B cell (primary cell): ENCODE data around the gene BMP8A. TPM values are rescaled to one million over a fixed set of nuclear protein-coding genes. Genes with fewer than 3 reads are reported as not detected.

Experiments used
- ATAC-seq: fragments of 200-7000 bp; cut with Tn5 transposase; one replicate; pipeline ENCODE4 v1.10.0; 2021; ENCODE audit warnings: low read depth, mild to moderate bottlenecking, moderate number of reproducible peaks, moderate library complexity
- CTCF ChIA-PET: fragments of 350-600 bp; sonication (Branson Sonifier 250); formaldehyde crosslinking; loops from one replicate; lab custom pipeline; 2021; ENCODE audit warnings: antibody characterized with exemption, inconsistent platforms; lab: Charles Lee
- POLR2A ChIA-PET: fragments of 350-600 bp; sonication (Branson Sonifier 250); formaldehyde crosslinking; loops from one replicate; lab custom pipeline; 2021; ENCODE audit warnings: antibody characterized with exemption; lab: Charles Lee
- DNase-seq: peaks from one replicate; pipeline ENCODE4 v3.0.0; 2013
- H2AFZ ChIP-seq: 2 replicates; pipeline ENCODE4 v1.6.1; 2012; ENCODE audit warnings: mild to moderate bottlenecking, low read depth, low read length; ENCODE audit not compliant: insufficient read depth, poor library complexity, severe bottlenecking
- H3K27ac ChIP-seq, 2 donors: 1 replicate in 1 of 2; 2 replicates in 1 of 2; pipeline ENCODE4 v1.5.1; 2012 to 2013; ENCODE audit warnings: low read length in 2 of 2, mild to moderate bottlenecking in 2 of 2, moderate library complexity in 1 of 2
- H3K27me3 ChIP-seq, 4 experiments: fragments of 200-600 bp in 1 of 4; sonication (generic) in 1 of 4; replicated peaks in 1 of 4; 1 replicate in 2 of 4; 2 replicates in 2 of 4; pipeline versions ENCODE4 v1.6.1 to v1.7.0; 2013 to 2016; ENCODE audit warnings: low read length in 3 of 4, mild to moderate bottlenecking in 2 of 4, mixed read lengths in 1 of 4, moderate library complexity in 1 of 4; ENCODE audit not compliant: insufficient read depth in 4 of 4, control insufficient read depth in 3 of 4; ENCODE audit errors: control extremely low read depth in 1 of 4
- H3K36me3 ChIP-seq, 2 experiments: replicated peaks in 1 of 2; 1 replicate in 1 of 2; 2 replicates in 1 of 2; pipeline versions ENCODE4 v1.6.1 to v1.7.1; 2013; ENCODE audit warnings: low read length in 1 of 2; ENCODE audit not compliant: insufficient read depth in 2 of 2, control insufficient read depth in 1 of 2; ENCODE audit errors: control extremely low read depth in 1 of 2, extremely low read depth in 1 of 2
- H3K4me1 ChIP-seq, 2 donors: fragments of 200-600 bp in 1 of 2; sonication (generic) in 1 of 2; 1 replicate in 1 of 2; 2 replicates in 1 of 2; pipeline versions ENCODE4 v1.5.1 to v1.6.1; 2013 to 2017; ENCODE audit warnings: low read length in 2 of 2; ENCODE audit not compliant: control insufficient read depth in 2 of 2, insufficient read depth in 2 of 2
- H3K4me2 ChIP-seq: replicated peaks from 2 replicates; pipeline ENCODE3; 2012; ENCODE audit warnings: mild to moderate bottlenecking, low read depth, low read length; ENCODE audit not compliant: poor library complexity, severe bottlenecking
- H3K4me3 ChIP-seq, 5 experiments: fragments of 200-600 bp in 1 of 5; sonication (generic) in 1 of 5; 1 replicate in 3 of 5; 2 replicates in 2 of 5; pipeline versions ENCODE4 v1.5.1 to v1.7.0; 2011 to 2016; ENCODE audit warnings: low read length in 4 of 5, mild to moderate bottlenecking in 4 of 5, low read depth in 2 of 5, control low read depth in 1 of 5, moderate library complexity in 1 of 5; ENCODE audit not compliant: insufficient read depth in 1 of 5; ENCODE audit errors: control extremely low read depth in 1 of 5, extremely low read depth in 1 of 5
- H3K79me2 ChIP-seq: fragments of 200-600 bp; sonication (generic); one replicate; pipeline ENCODE4 v1.6.0; 2016; ENCODE audit warnings: low read length; ENCODE audit not compliant: control insufficient read depth, insufficient read depth
- H3K9ac ChIP-seq: fragments of 200-600 bp; sonication (generic); 2 replicates; pipeline ENCODE4 v1.6.1; 2017; ENCODE audit warnings: mild to moderate bottlenecking, low read length, moderate library complexity
- H3K9me3 ChIP-seq, 3 donors: one replicate each; pipeline versions ENCODE4 v1.6.1 to v1.7.1; 2013; ENCODE audit warnings: low read length in 2 of 3; ENCODE audit not compliant: control insufficient read depth in 2 of 3, insufficient read depth in 1 of 3; ENCODE audit errors: control extremely low read depth in 1 of 3
- H4K20me1 ChIP-seq: 2 replicates; pipeline ENCODE4 v1.6.0; 2012; ENCODE audit warnings: mild to moderate bottlenecking, low read length; ENCODE audit not compliant: insufficient read depth, control insufficient read depth, poor library complexity, severe bottlenecking
- H3K27ac Mint-ChIP-seq: one replicate; pipeline ENCODE4 v1.8.0; 2021; ENCODE audit warnings: mixed read lengths
- H3K27me3 Mint-ChIP-seq: one replicate; pipeline ENCODE4 v1.8.0; 2021; ENCODE audit warnings: mixed read lengths
- H3K4me1 Mint-ChIP-seq: one replicate; pipeline ENCODE4 v1.8.0; 2021; ENCODE audit warnings: mixed read lengths
- H3K4me3 Mint-ChIP-seq: one replicate; pipeline ENCODE4 v1.8.0; 2021; ENCODE audit warnings: mixed read lengths
- H3K9me3 Mint-ChIP-seq: one replicate; pipeline ENCODE4 v1.8.0; 2022; ENCODE audit warnings: mixed read lengths; ENCODE audit not compliant: insufficient read depth
- CTCF ChIP-seq: fragments of 200-600 bp; IDR thresholded peaks from one replicate; pipeline ENCODE4 v1.8.0; 2022; ENCODE audit warnings: antibody characterized with exemption, mild to moderate bottlenecking
- EZH2 ChIP-seq: IDR thresholded peaks from 2 replicates; pipeline ENCODE4 v1.6.1; 2012; ENCODE audit warnings: borderline replicate concordance, low read depth, mild to moderate bottlenecking, moderate library complexity, low read length; ENCODE audit not compliant: insufficient read depth, poor library complexity, severe bottlenecking
- WGBS: methylation state at CpG from one replicate; pipeline ENCODE4 v1.1.5; 2013; ENCODE audit warnings: missing lambda C conversion rate; ENCODE audit not compliant: insufficient coverage; 5-methylcytosine and 5-hydroxymethylcytosine counted together
- intact Hi-C: fragments of 100-400 bp; cut with micrococcal nuclease; formaldehyde crosslinking; loops from one replicate; pipeline ENCODE4 v1.10.0; 2022
- polyA plus RNA-seq: library from polyadenylated mRNA; depleted of rRNA; stranded (reverse); fragments of >200 nt; gene quantifications from 2 replicates; pipeline ENCODE4 v1.2.3, GENCODE V29; 2012
- total RNA-seq, 2 donors: library from RNA; stranded (reverse); fragments of 120-200 nt in 1 of 2; gene quantifications; 1 replicate in 1 of 2; 2 replicates in 1 of 2; pipeline versions ENCODE4 v1.2.3 to v1.2.4, GENCODE V29; 2013 to 2022

BMP8A gene
- total and polyA plus RNA-seq, 2 donors (not counting 1 experiment from before 2014, with no cell fraction given): 0.25 to 1.1 TPM

DNA sequence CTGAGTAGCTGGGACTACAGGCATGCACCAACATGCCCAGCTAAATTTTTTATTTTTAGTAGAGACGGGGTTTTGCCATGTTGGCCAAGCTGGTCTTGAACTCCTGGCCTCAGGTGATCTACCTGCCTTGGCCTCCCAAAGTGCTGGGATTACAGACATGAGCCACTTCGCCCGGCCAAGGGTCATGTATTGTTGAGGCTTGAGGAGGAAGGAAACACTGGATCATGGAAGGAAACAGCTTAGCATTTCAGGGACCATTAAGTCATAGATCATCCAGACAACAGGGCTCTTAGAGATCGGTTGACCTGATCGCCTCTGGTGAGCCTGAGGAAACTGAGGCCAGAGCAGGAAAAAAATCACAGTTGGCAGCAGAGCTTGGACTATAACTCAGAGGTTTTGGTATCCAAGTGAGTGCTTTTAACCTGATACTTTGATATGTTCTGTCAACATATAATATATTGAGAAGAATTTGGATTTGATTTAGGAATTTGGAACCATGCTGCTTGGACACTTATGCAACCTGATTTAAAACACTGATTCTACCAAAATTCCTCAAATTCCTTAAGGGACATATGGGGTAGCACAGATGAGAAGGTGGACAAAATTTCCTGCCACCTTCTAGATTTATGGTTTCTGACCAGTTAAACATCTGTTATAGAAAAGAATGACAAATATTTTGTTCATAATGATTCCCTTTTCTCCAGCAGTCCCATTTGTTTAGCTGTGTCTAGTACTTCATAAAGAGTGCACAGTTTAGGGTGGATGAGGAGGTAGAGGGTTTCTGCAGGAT is 13.1 kb upstream of the BMP8A start:
- Histone ChIP-seq H3K4me2 (no peak overlapping the region), H4K20me1 (no peaks in the 10 kb centered on the region), H3K9ac (no peak overlapping the region), H3K4me3 (no peak overlapping the region), H3K27ac (no peak overlapping the region), H3K27me3 (no peaks in the 10 kb centered on the region), H2AFZ (no peak overlapping the region), H3K79me2 (no peaks in the 10 kb centered on the region), H3K4me1 (no peaks in the 10 kb centered on the region), H3K36me3 (peaks cover 1 to 41% of the 10 kb centered on the region in 2 experiments), H3K9me3 (no peaks in the 10 kb centered on the region)
- ChIA-PET POLR2A (no interaction called here), CTCF (no interaction called here)
- no peaks in the 10 kb centered on the region for H3K9me3 Mint-ChIP-seq
- no peak overlapping the region for H3K4me3 Mint-ChIP-seq
- H3K27ac Mint-ChIP-seq: no peak overlapping the region
- no peak for DNase-seq
- H3K27me3 Mint-ChIP-seq: no peaks in the 10 kb centered on the region
- H3K4me1 Mint-ChIP-seq: no peaks in the 10 kb centered on the region
- intact Hi-C loops: loop anchor here (10.0 kb wide), 1 partner anchor 56 kb away; no protein-coding TSS in a partner anchor
- no peak for ATAC-seq
- no peak for TF ChIP-seq CTCF
- WGBS: 94% methylated on average over 3 of the region's 5 CpGs

GRCh38 chr1:39481289-39481688 is 10.1 kb upstream of the BMP8A start:
- no peak for TF ChIP-seq CTCF
- TF ChIP-seq EZH2: no peak
- Histone ChIP-seq H3K9me3 (no peaks in the 10 kb centered on the region), H3K4me2 (no peak overlapping the region), H3K36me3 (peaks cover 1 to 65% of the 10 kb centered on the region in 2 experiments), H3K79me2 (no peaks in the 10 kb centered on the region), H4K20me1 (no peaks in the 10 kb centered on the region), H3K27ac (no peak overlapping the region), H3K27me3 (no peaks in the 10 kb centered on the region), H3K9ac (no peak overlapping the region), H2AFZ (no peak overlapping the region), H3K4me1 (no peaks in the 10 kb centered on the region), H3K4me3 (no peak overlapping the region)
- ATAC-seq (no peak), DNase-seq (no peak)
- Mint-ChIP-seq H3K27me3 (no peaks in the 10 kb centered on the region), H3K27ac (no peak overlapping the region), H3K4me1 (no peaks in the 10 kb centered on the region), H3K4me3 (no peak overlapping the region), H3K9me3 (no peaks in the 10 kb centered on the region)
- POLR2A ChIA-PET: no interaction called here
- CTCF ChIA-PET: interaction anchor here (1.0 to 1.1 kb wide), 2 partner anchors 56 to 58 kb away, joined by 3 read pairs; no protein-coding TSS in a partner anchor
- WGBS: 100% methylated on average over 6 of the region's 6 CpGs
- intact Hi-C loops: no loop called here
